HepG2 (cell line): ENCODE measurements around the gene PBX2. TPM values are rescaled to one million over a fixed set of nuclear protein-coding genes. Genes with fewer than 3 reads are reported as not detected.
A peak's percentile ranks its signal among the peaks of the same experiment; 100 is the strongest.

Source experiments
- BRF2 ChIP-seq: sonication (generic); formaldehyde crosslinking; IDR thresholded peaks from 2 replicates; pipeline ENCODE4 v1.8.1; 2022; ENCODE audit warnings: mild to moderate bottlenecking, missing genetic modification reagents
- CHD2 ChIP-seq: IDR thresholded peaks from 2 replicates; pipeline ENCODE4 v1.6.1; 2011; ENCODE audit warnings: low read depth, low read length, improper control_type of control experiment
- E2F1 ChIP-seq: sonication (generic); formaldehyde crosslinking; IDR thresholded peaks from 2 replicates; pipeline ENCODE4 v1.5.0; 2020; ENCODE audit warnings: missing genetic modification reagents
- HIC2 ChIP-seq: sonication (generic); formaldehyde crosslinking; IDR thresholded peaks from 2 replicates; pipeline ENCODE4 v1.9.0; 2022; ENCODE audit warnings: low read depth, missing genetic modification reagents
- MXI1 ChIP-seq: IDR thresholded peaks from 3 replicates; pipeline ENCODE4 v1.6.1; 2012; ENCODE audit warnings: low read depth, low read length, inconsistent platforms, borderline replicate concordance
- NR3C1 ChIP-seq: sonication (generic); formaldehyde crosslinking; IDR thresholded peaks from 2 replicates; pipeline ENCODE4 v1.4.0; 2020; ENCODE audit warnings: missing genetic modification reagents
- PRPF4 ChIP-seq: fragments of 200-400 bp; formaldehyde crosslinking; IDR thresholded peaks from 2 replicates; pipeline ENCODE4 v1.6.1; 2016; ENCODE audit warnings: low read length, low read depth; ENCODE audit not compliant: poor library complexity, severe bottlenecking
- SMARCC2 ChIP-seq: fragments of 450-650 bp; IDR thresholded peaks from 2 replicates; pipeline ENCODE4 v1.6.1; 2017; ENCODE audit warnings: antibody characterized with exemption, mild to moderate bottlenecking
- TERF1 ChIP-seq: sonication (generic); formaldehyde crosslinking; IDR thresholded peaks from 2 replicates; pipeline ENCODE4 v1.8.0; 2022; ENCODE audit warnings: mild to moderate bottlenecking, missing genetic modification reagents, moderate library complexity
- TFDP2 ChIP-seq: sonication (generic); formaldehyde crosslinking; IDR thresholded peaks from 2 replicates; pipeline ENCODE4 v1.4.0; 2020; ENCODE audit warnings: missing genetic modification reagents
- ZEB1 ChIP-seq: IDR thresholded peaks from 2 replicates; pipeline ENCODE4 v1.6.1; 2012; ENCODE audit warnings: mild to moderate bottlenecking, low read depth, inconsistent platforms; ENCODE audit not compliant: insufficient replicate concordance
- ZFP82 ChIP-seq: sonication (generic); formaldehyde crosslinking; IDR thresholded peaks from 2 replicates; pipeline ENCODE4 v1.5.1; 2020; ENCODE audit warnings: mild to moderate bottlenecking, missing genetic modification reagents, borderline replicate concordance
- ZMAT5 ChIP-seq: sonication (generic); formaldehyde crosslinking; IDR thresholded peaks from 2 replicates; pipeline ENCODE4 v1.5.0; 2020; ENCODE audit warnings: mild to moderate bottlenecking, low read depth, missing genetic modification reagents, borderline replicate concordance
- ZNF124 ChIP-seq: sonication (generic); formaldehyde crosslinking; IDR thresholded peaks from 2 replicates; pipeline ENCODE4 v1.4.0; 2020; ENCODE audit warnings: missing genetic modification reagents
- ZNF234 ChIP-seq: sonication (generic); formaldehyde crosslinking; conservative IDR thresholded peaks from 2 replicates; pipeline ENCODE4 v1.5.1; 2020; ENCODE audit warnings: mild to moderate bottlenecking, missing genetic modification reagents
- ZNF264 ChIP-seq: sonication (generic); formaldehyde crosslinking; IDR thresholded peaks from 2 replicates; pipeline ENCODE4 v1.4.0; 2020; ENCODE audit warnings: missing genetic modification reagents
- ZNF329 ChIP-seq: sonication (generic); formaldehyde crosslinking; IDR thresholded peaks from 2 replicates; pipeline ENCODE4 v1.9.0; 2021; ENCODE audit warnings: low read depth, mild to moderate bottlenecking, missing genetic modification reagents
- ZNF503 ChIP-seq: sonication (generic); formaldehyde crosslinking; IDR thresholded peaks from 2 replicates; pipeline ENCODE4 v1.4.0; 2020; ENCODE audit warnings: missing genetic modification reagents
- ZNF589 ChIP-seq: sonication (generic); formaldehyde crosslinking; conservative IDR thresholded peaks from 2 replicates; pipeline ENCODE4 v1.8.0; 2022; ENCODE audit warnings: mild to moderate bottlenecking, moderate library complexity, missing genetic modification reagents
- polyA plus RNA-seq, 8 experiments: library from polyadenylated mRNA; depleted of rRNA in 3 of 8; stranded (reverse) in 7 of 8; unstranded in 1 of 8; fragments of >200 nt; fragmentation: Illumina TruSeq in 4 of 8; extraction: Trizol in 4 of 8; gene quantifications; 2 replicates each; pipeline versions ENCODE4 v1.2.1 to v1.2.3, GENCODE V29; 2011 to 2016; ENCODE audit warnings: low read depth in 4 of 8, missing spikeins in 1 of 8, mixed read lengths in 1 of 8; ENCODE audit not compliant: insufficient read depth in 1 of 8
- total RNA-seq, 5 experiments: library from RNA; depleted of rRNA; stranded (reverse); fragments of >200 nt; fragmentation: Illumina TruSeq; extraction: Trizol; gene quantifications; 2 replicates each; pipeline ENCODE4 v1.2.3, GENCODE V29; 2016; ENCODE audit warnings: low read depth in 1 of 5

PBX2 gene
- total and polyA plus RNA-seq, 2 of the 13 experiments (the other 11 are each of a cell fraction or from before 2014, with no cell fraction given) = 42.3 to 77.8 TPM

- TF ChIP-seq E2F1 (peak; percentile 52; the same call in 1 of the 2 replicates), ZNF124 (peak; percentile 22; the same call in 1 of the 2 replicates), ZNF234 (CRISPR knock-in tag) (no peak), ZNF589 (no peak), ZNF503 (CRISPR knock-in tag) (peak; percentile 80), MXI1 (peak; percentile 88), PRPF4 (peak; percentile 99), TERF1 (no peak), NR3C1 (CRISPR knock-in tag) (no peak), ZNF329 (CRISPR knock-in tag) (0 out of 2 replicates have a peak, but pooled peaks have one; percentile 1), ZFP82 (CRISPR knock-in tag) (no peak; the same call in 1 of the 2 replicates), BRF2 (CRISPR knock-in tag) (no peak), ZEB1 (peak; percentile 64), ZMAT5 (CRISPR knock-in tag) (no peak), ZNF264 (CRISPR knock-in tag) (peak; percentile 39; the same call in 1 of the 2 replicates), SMARCC2 (no peak), HIC2 (CRISPR knock-in tag) (peak; percentile 82; the same call in 1 of the 2 replicates), CHD2 (peak; percentile 90), TFDP2 (peak; percentile 48; the same call in 1 of the 2 replicates)
Observed at GRCh38 chr6:32153564-32154513, 36.2 kb downstream of the PBX2 start, which contains the start of gene PPT2 (continued).
